HG02840 (cell line): ENCODE measurements around the gene ZNF134.

Source experiments
- ATAC-seq: cut with Tn5 transposase; IDR thresholded peaks from one replicate; pipeline ENCODE4 v1.9.1; 2021; ENCODE audit warnings: mild to moderate bottlenecking, moderate library complexity, moderate number of reproducible peaks; ENCODE audit not compliant: unreplicated experiment, low FRiP score

Gene ZNF134

GRCh38 chr19:57613941-57614743 is at the start of gene ZNF134:
ZNF134 (plus strand) TSS chr19:57614242; CDS start chr19:57619469, 5,227 bp downstream.
- ATAC-seq, result peak; percentile 93

GRCh38 chr19:57566396-57567265 is 47.4 kb upstream of the ZNF134 start:
- no peak for ATAC-seq

- ATAC-seq, result no peak
Measured at GRCh38 chr19:57570707-57571106, 43.3 kb upstream of the ZNF134 start.

GRCh38 chr19:57572415-57572947 is 41.6 kb upstream of the ZNF134 start:
- no peak for ATAC-seq

- no peak for ATAC-seq
Measured at GRCh38 chr19:57576661-57577060, 37.4 kb upstream of the ZNF134 start.

GRCh38 chr19:57578487-57579205 is 35.4 kb upstream of the ZNF134 start, which contains the start of gene ZNF416:
ZNF416 (minus strand) TSS chr19:57578911; CDS start chr19:57578704, 207 bp downstream.
- peak; percentile 90 for ATAC-seq

GRCh38 chr19:57583104-57583520 is 30.9 kb upstream of the ZNF134 start:
- ATAC-seq, result no peak

GRCh38 chr19:57583521-57584416 is 30.3 kb upstream of the ZNF134 start, which contains the start of gene ZIK1:
ZIK1 (plus strand) TSS chr19:57584145; CDS start chr19:57584357, 212 bp downstream.
- peak; percentile 81 for ATAC-seq

- ATAC-seq, result no peak
Measured at GRCh38 chr19:57587529-57587928, 26.5 kb upstream of the ZNF134 start.

- ATAC-seq, result no peak
Measured at GRCh38 chr19:57599377-57599760, 14.7 kb upstream of the ZNF134 start.

GRCh38 chr19:57599761-57600383 is 14.2 kb upstream of the ZNF134 start, which contains the start of gene ZNF530:
ZNF530 (plus strand) TSS chr19:57599885; CDS start chr19:57604346, 4,461 bp downstream.
- ATAC-seq, result peak; percentile 92

- ATAC-seq, result no peak
Measured at GRCh38 chr19:57606931-57607330, 7.1 kb upstream of the ZNF134 start.

- no peak for ATAC-seq
Measured at GRCh38 chr19:57611113-57611512, 2.9 kb upstream of the ZNF134 start.

- ATAC-seq, result no peak
Measured at GRCh38 chr19:57615346-57615745, 1.3 kb downstream of the ZNF134 start.

- ATAC-seq, result no peak
Measured at GRCh38 chr19:57620673-57621348, 6.8 kb downstream of the ZNF134 start.

- ATAC-seq, result no peak
Measured at GRCh38 chr19:57623091-57623490, 9.0 kb downstream of the ZNF134 start.

GRCh38 chr19:57632987-57633831 is 19.2 kb downstream of the ZNF134 start, which contains the start of gene ZNF211:
ZNF211 (plus strand) TSS chr19:57633168; CDS start chr19:57633347, 179 bp downstream.
- ATAC-seq, result peak; percentile 93
